Parathyroid adenoma (tissue), 2 donors: Measurements from ENCODE around the gene RNF144A.

Source experiments
- H2AFZ ChIP-seq: fragments of 300-600 bp; sonication (generic); one replicate; pipeline ENCODE4 v1.7.0; 2017; ENCODE audit warnings: antibody characterized with exemption, mild to moderate bottlenecking
- H3K27ac ChIP-seq: fragments of 300-600 bp; sonication (generic); one replicate; pipeline ENCODE4 v1.7.0; 2017
- H3K27me3 ChIP-seq: fragments of 300-600 bp; sonication (generic); one replicate; pipeline ENCODE4 v1.7.0; 2017; ENCODE audit warnings: low read length; ENCODE audit not compliant: control insufficient read depth, insufficient read depth
- H3K36me3 ChIP-seq: fragments of 300-600 bp; sonication (generic); one replicate; pipeline ENCODE4 v1.7.0; 2017; ENCODE audit warnings: low read length; ENCODE audit not compliant: control insufficient read depth, insufficient read depth
- H3K4me1 ChIP-seq: fragments of 300-600 bp; sonication (generic); one replicate; pipeline ENCODE4 v1.7.0; 2017; ENCODE audit warnings: control low read depth
- H3K4me2 ChIP-seq: fragments of 300-600 bp; sonication (generic); one replicate; pipeline ENCODE4 v1.7.0; 2017; ENCODE audit warnings: low read length
- H3K4me3 ChIP-seq: fragments of 300-600 bp; sonication (generic); one replicate; pipeline ENCODE4 v1.7.0; 2017; ENCODE audit warnings: low read depth, low read length
- H3K79me2 ChIP-seq: fragments of 300-600 bp; sonication (generic); one replicate; pipeline ENCODE4 v1.7.0; 2017; ENCODE audit warnings: control low read depth
- H3K9ac ChIP-seq: fragments of 300-600 bp; sonication (generic); one replicate; pipeline ENCODE4 v1.7.0; 2017; ENCODE audit warnings: mild to moderate bottlenecking
- H3K9me3 ChIP-seq: fragments of 300-600 bp; sonication (generic); one replicate; pipeline ENCODE4 v1.7.0; 2017; ENCODE audit warnings: low read length; ENCODE audit not compliant: control insufficient read depth
- CTCF ChIP-seq: fragments of 300-600 bp; sonication (generic); IDR thresholded peaks from one replicate; pipeline ENCODE4 v1.7.0; 2017; ENCODE audit warnings: antibody characterized with exemption, mild to moderate bottlenecking
- donor health status: primary hyperparathyroidism.

The RNF144A gene

GRCh38 chr2:6986912-6987361, 69.7 kb downstream of the RNF144A start:
- Histone ChIP-seq H3K9ac (no peak overlapping the region), H3K79me2 (peaks cover 40% of the 10 kb centered on the region), H3K4me2 (no peak overlapping the region), H3K9me3 (no peaks in the 10 kb centered on the region), H3K27me3 (no peaks in the 10 kb centered on the region), H2AFZ (peak overlapping the region; percentile 56), H3K4me1 (peaks cover 34% of the 10 kb centered on the region), H3K36me3 (no peaks in the 10 kb centered on the region), H3K27ac (peak overlapping the region; percentile 86), H3K4me3 (no peak overlapping the region)
- no peak for TF ChIP-seq CTCF

- Histone ChIP-seq H3K9ac (no peak overlapping the region), H3K9me3 (no peaks in the 10 kb centered on the region), H3K27ac (no peak overlapping the region), H3K36me3 (no peaks in the 10 kb centered on the region), H3K4me1 (peaks cover 31% of the 10 kb centered on the region), H3K4me3 (no peak overlapping the region), H2AFZ (no peak overlapping the region), H3K27me3 (no peaks in the 10 kb centered on the region), H3K4me2 (no peak overlapping the region), H3K79me2 (peaks cover 17% of the 10 kb centered on the region)
- TF ChIP-seq CTCF, result no peak
These were observed 73.7 kb downstream of the RNF144A start for GRCh38 chr2:6990871-6991270.

GRCh38 chr2:6992794-6993228, 75.6 kb downstream of the RNF144A start:
- Histone ChIP-seq H3K36me3 (no peaks in the 10 kb centered on the region), H3K27ac (peak overlapping the region; percentile 15), H3K9me3 (no peaks in the 10 kb centered on the region), H3K27me3 (no peaks in the 10 kb centered on the region), H2AFZ (no peak overlapping the region), H3K9ac (no peak overlapping the region), H3K4me3 (no peak overlapping the region), H3K4me1 (peaks cover 14% of the 10 kb centered on the region), H3K79me2 (peaks cover 16% of the 10 kb centered on the region), H3K4me2 (no peak overlapping the region)
- TF ChIP-seq CTCF, result no peak

GRCh38 chr2:6993229-6993640, 76.0 kb downstream of the RNF144A start:
- peaks cover 15% of the 10 kb centered on the region for H3K79me2 ChIP-seq
- no peak overlapping the region for H3K9ac ChIP-seq
- no peaks in the 10 kb centered on the region for H3K9me3 ChIP-seq
- H3K4me3 ChIP-seq, result no peak overlapping the region
- no peaks in the 10 kb centered on the region for H3K36me3 ChIP-seq
- peaks cover 16% of the 10 kb centered on the region for H3K4me1 ChIP-seq
- peak overlapping the region; percentile 15 for H3K27ac ChIP-seq
- no peaks in the 10 kb centered on the region for H3K27me3 ChIP-seq
- TF ChIP-seq CTCF, result no peak
- H2AFZ ChIP-seq, result no peak overlapping the region
- no peak overlapping the region for H3K4me2 ChIP-seq

GRCh38 chr2:6993936-6994335, 76.7 kb downstream of the RNF144A start:
- Histone ChIP-seq H3K27me3 (no peaks in the 10 kb centered on the region), H3K36me3 (no peaks in the 10 kb centered on the region), H3K4me1 (peaks cover 23% of the 10 kb centered on the region), H3K27ac (no peak overlapping the region), H3K9ac (no peak overlapping the region), H3K4me2 (no peak overlapping the region), H3K4me3 (no peak overlapping the region), H3K79me2 (peaks cover 12% of the 10 kb centered on the region), H2AFZ (no peak overlapping the region), H3K9me3 (no peaks in the 10 kb centered on the region)
- TF ChIP-seq CTCF, result no peak
